ENCODE measurements around the gene NME9. TPM values are rescaled to one million over a fixed set of nuclear protein-coding genes. Genes with fewer than 3 reads are reported as not detected.

Gene NME9
- total and polyA plus RNA-seq, 7 experiments from 2014 or later = 0.52 to 2.0 (median 0.71) TPM; not detected in 1

DNA sequence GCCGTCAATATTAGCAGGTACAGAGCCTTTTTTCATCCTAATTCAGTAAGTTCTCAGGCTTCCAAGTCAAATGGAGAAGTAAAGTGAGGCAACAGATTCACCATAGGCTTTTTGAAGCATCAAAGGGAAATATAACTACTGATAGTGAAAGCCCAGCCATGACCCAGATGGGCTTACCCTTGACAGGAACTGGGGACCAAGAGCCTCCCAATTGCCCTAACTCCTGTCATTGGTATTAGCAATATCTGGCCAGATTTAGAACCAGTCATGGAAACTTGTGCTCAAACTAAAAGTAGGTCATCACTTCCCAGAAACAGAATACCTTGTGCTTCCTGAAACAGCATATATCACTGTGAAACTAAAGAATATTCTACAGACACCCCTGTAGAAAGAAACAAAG lies 33.0 kb downstream of the NME9 start:
- H3K4me3 Mint-ChIP-seq = peak overlapping the region in 1 of 10 donors; percentile 8
- Histone ChIP-seq H3K27ac (ENCODE audit: low read depth, low read length) (no peak overlapping the region), H3K27me3 (ENCODE audit: control insufficient read depth in 2 of 2, insufficient read depth in 2 of 2, low read length in 2 of 2) (no peaks in the 10 kb centered on the region), H3K9me3 (ENCODE audit: control insufficient read depth in 2 of 3, low read length in 3 of 3) (no peaks in the 10 kb centered on the region), H3K36me3 (ENCODE audit: control insufficient read depth in 2 of 3, insufficient read depth in 3 of 3, low read length in 3 of 3) (peaks cover under 1 to 18% (median 4%) of the 10 kb centered on the region in 3 experiments), H3K4me1 (ENCODE audit: control insufficient read depth in 2 of 2, insufficient read depth in 2 of 2, low read length in 2 of 2) (no peaks in the 10 kb centered on the region), H3K4me3 (ENCODE audit: low read length) (no peak overlapping the region)
- intact Hi-C loops (cut with micrococcal nuclease) = no loop called here
- peak overlapping the region in 3 of 9 donors; percentile 32 to 66 (median 38) for H3K27ac Mint-ChIP-seq
- ChIA-PET CTCF (no interaction called here), POLR2A (interaction anchor here (0.6 kb wide), 1 partner anchor 24 kb away, joined by 3 read pairs; no protein-coding TSS in a partner anchor)
- DNase-seq = no peak
- no peaks in the 10 kb centered on the region for H3K27me3 Mint-ChIP-seq
- peaks cover 0 to 14% (median 0%) of the 10 kb centered on the region in 7 donors for H3K4me1 Mint-ChIP-seq
- peaks cover 0 to 1% (median 0%) of the 10 kb centered on the region in 11 donors for H3K9me3 Mint-ChIP-seq
- no peak for ATAC-seq
- H3K36me3 Mint-ChIP-seq = peaks cover 1 to 39% (median 6%) of the 10 kb centered on the region in 5 donors

GRCh38 chr3:138289701-138290100 lies 40.0 kb downstream of the NME9 start:
- H3K27me3 Mint-ChIP-seq = no peaks in the 10 kb centered on the region
- H3K4me3 Mint-ChIP-seq = no peak overlapping the region
- H3K9me3 Mint-ChIP-seq = no peaks in the 10 kb centered on the region
- H3K27ac ChIP-seq (ENCODE audit: low read depth, low read length) = no peak overlapping the region
- intact Hi-C loops (cut with micrococcal nuclease) = loop anchor here in 1 of 2 donors (5.0 kb wide), 1 partner anchor 38 kb away; the partner anchor contains the start of gene NME9
- DNase-seq (no peak), ATAC-seq (no peak)
- no peak overlapping the region for H3K4me3 ChIP-seq (ENCODE audit: low read length)
- peaks cover 6 to 72% (median 17%) of the 10 kb centered on the region in 3 experiments for H3K36me3 ChIP-seq (ENCODE audit: control insufficient read depth in 2 of 3, insufficient read depth in 3 of 3, low read length in 3 of 3)
- no peaks in the 10 kb centered on the region for H3K4me1 ChIP-seq (ENCODE audit: control insufficient read depth in 2 of 2, insufficient read depth in 2 of 2, low read length in 2 of 2)
- H3K4me1 Mint-ChIP-seq = peaks cover 0 to 1% (median 0%) of the 10 kb centered on the region in 7 donors
- POLR2A ChIA-PET = no interaction called here
- H3K27me3 ChIP-seq (ENCODE audit: control insufficient read depth in 2 of 2, insufficient read depth in 2 of 2, low read length in 2 of 2) = no peaks in the 10 kb centered on the region
- no peaks in the 10 kb centered on the region for H3K9me3 ChIP-seq (ENCODE audit: control insufficient read depth in 2 of 3, low read length in 3 of 3)
- CTCF ChIA-PET = no interaction called here
- peaks cover 15 to 45% (median 33%) of the 10 kb centered on the region in 5 donors for H3K36me3 Mint-ChIP-seq
- peak overlapping the region in 1 of 9 donors; percentile 71 for H3K27ac Mint-ChIP-seq

DNA sequence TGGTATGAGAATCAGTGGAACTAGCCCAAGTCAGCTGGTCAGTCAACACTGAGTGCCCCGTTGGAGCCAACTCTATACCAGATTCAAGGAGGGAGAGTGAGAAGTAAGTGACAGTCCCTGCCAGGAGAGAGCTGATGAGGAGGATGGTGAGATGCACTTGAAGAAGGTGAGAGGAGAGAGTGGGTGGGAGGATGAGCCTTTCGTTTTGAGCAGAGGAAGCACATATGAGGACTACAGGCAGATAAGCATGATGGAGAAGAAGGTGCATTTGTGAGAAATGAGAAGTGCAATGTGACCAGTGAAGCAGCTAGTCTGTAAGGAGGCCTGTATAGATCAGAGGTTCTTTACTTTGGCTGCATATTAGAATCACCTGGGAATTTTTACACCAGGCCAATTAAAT lies 40.4 kb downstream of the NME9 start:
- intact Hi-C loops (cut with micrococcal nuclease) = loop anchor here in 1 of 2 donors (5.0 kb wide), 1 partner anchor 38 kb away; the partner anchor contains the start of gene NME9

DNA sequence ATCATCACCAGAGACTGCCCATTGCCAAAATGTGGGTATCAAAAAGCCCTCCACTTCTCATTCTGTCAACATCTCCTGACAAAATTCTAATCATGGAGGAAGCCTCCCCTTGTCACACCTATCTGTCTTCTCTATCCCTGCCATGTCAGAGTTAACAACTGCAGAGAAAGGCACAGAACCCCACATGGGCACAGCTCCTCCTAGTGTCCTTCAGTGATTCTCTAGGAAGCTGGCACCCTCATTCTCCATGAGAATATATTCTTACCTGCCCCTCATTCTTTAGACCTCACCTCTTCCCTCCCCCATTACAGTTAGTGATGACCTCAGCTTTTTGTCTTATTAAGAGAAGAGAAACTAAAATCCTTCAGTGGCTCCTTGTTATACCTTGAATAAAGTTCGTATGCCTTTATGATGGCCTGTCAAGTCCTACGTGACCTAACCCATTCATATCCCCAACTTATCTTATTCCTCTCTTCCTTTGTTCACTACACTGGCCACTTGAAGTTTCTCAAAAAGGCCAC lies 44.6 kb downstream of the NME9 start:
- DNase-seq = no peak
- CTCF ChIA-PET = no interaction called here
- no peak overlapping the region for H3K27ac ChIP-seq (ENCODE audit: low read depth, low read length)
- no peaks in the 10 kb centered on the region for H3K9me3 ChIP-seq (ENCODE audit: control insufficient read depth in 2 of 3, low read length in 3 of 3)
- Mint-ChIP-seq H3K4me3 (no peak overlapping the region), H3K9me3 (no peaks in the 10 kb centered on the region), H3K27ac (no peak overlapping the region), H3K27me3 (no peaks in the 10 kb centered on the region), H3K4me1 (peaks cover 0 to 5% (median 0%) of the 10 kb centered on the region in 7 donors), H3K36me3 (peaks cover 7 to 28% (median 24%) of the 10 kb centered on the region in 5 donors)
- no peak for ATAC-seq
- H3K4me3 ChIP-seq (ENCODE audit: low read length) = no peak overlapping the region
- POLR2A ChIA-PET = no interaction called here
- H3K27me3 ChIP-seq (ENCODE audit: control insufficient read depth in 2 of 2, insufficient read depth in 2 of 2, low read length in 2 of 2) = no peaks in the 10 kb centered on the region
- H3K36me3 ChIP-seq (ENCODE audit: control insufficient read depth in 2 of 3, insufficient read depth in 3 of 3, low read length in 3 of 3) = peaks cover 6 to 60% (median 7%) of the 10 kb centered on the region in 3 experiments
- no peaks in the 10 kb centered on the region for H3K4me1 ChIP-seq (ENCODE audit: control insufficient read depth in 2 of 2, insufficient read depth in 2 of 2, low read length in 2 of 2)
- intact Hi-C loops (cut with micrococcal nuclease) = loop anchor here in 1 of 2 donors (5.0 kb wide), 1 partner anchor 42 kb away; the partner anchor contains the start of gene NME9

More for the DNA sequence above, 40.4 kb downstream of the NME9 start:
- ATAC-seq (no peak), DNase-seq (no peak)
- no peaks in the 10 kb centered on the region for H3K27me3 Mint-ChIP-seq
- peak overlapping the region in 2 of 9 donors; percentile 16 to 30 for H3K27ac Mint-ChIP-seq
- H3K4me1 Mint-ChIP-seq = peaks cover 0 to 1% (median 0%) of the 10 kb centered on the region in 7 donors
- POLR2A ChIA-PET = interaction anchor here (0.5 kb wide), 1 partner anchor 68 kb away, joined by 3 read pairs; no protein-coding TSS in a partner anchor
- H3K4me1 ChIP-seq (ENCODE audit: control insufficient read depth in 2 of 2, insufficient read depth in 2 of 2, low read length in 2 of 2) = no peaks in the 10 kb centered on the region
- H3K9me3 ChIP-seq (ENCODE audit: control insufficient read depth in 2 of 3, low read length in 3 of 3) = no peaks in the 10 kb centered on the region
- H3K27me3 ChIP-seq (ENCODE audit: control insufficient read depth in 2 of 2, insufficient read depth in 2 of 2, low read length in 2 of 2) = no peaks in the 10 kb centered on the region
- H3K4me3 Mint-ChIP-seq = no peak overlapping the region
- peaks cover 6 to 77% (median 19%) of the 10 kb centered on the region in 3 experiments for H3K36me3 ChIP-seq (ENCODE audit: control insufficient read depth in 2 of 3, insufficient read depth in 3 of 3, low read length in 3 of 3)
- CTCF ChIA-PET = no interaction called here
- H3K4me3 ChIP-seq (ENCODE audit: low read length) = no peak overlapping the region
- H3K36me3 Mint-ChIP-seq = peaks cover 15 to 45% (median 36%) of the 10 kb centered on the region in 5 donors
- no peaks in the 10 kb centered on the region for H3K9me3 Mint-ChIP-seq
- H3K27ac ChIP-seq (ENCODE audit: low read depth, low read length) = no peak overlapping the region

GRCh38 chr3:138284079-138284478 lies 45.6 kb downstream of the NME9 start:
- Mint-ChIP-seq H3K27ac (no peak overlapping the region), H3K4me3 (no peak overlapping the region), H3K9me3 (no peaks in the 10 kb centered on the region), H3K27me3 (no peaks in the 10 kb centered on the region), H3K4me1 (peaks cover 0 to 6% (median 0%) of the 10 kb centered on the region in 7 donors), H3K36me3 (peaks cover 2 to 26% (median 14%) of the 10 kb centered on the region in 5 donors)
- ChIA-PET CTCF (interaction anchor here (0.7 kb wide), 1 partner anchor 9 kb away, joined by 3 read pairs; no protein-coding TSS in a partner anchor), POLR2A (no interaction called here)
- H3K4me1 ChIP-seq (ENCODE audit: control insufficient read depth in 2 of 2, insufficient read depth in 2 of 2, low read length in 2 of 2) = no peaks in the 10 kb centered on the region
- DNase-seq (no peak), ATAC-seq (no peak)
- H3K9me3 ChIP-seq (ENCODE audit: control insufficient read depth in 2 of 3, low read length in 3 of 3) = no peaks in the 10 kb centered on the region
- no peaks in the 10 kb centered on the region for H3K27me3 ChIP-seq (ENCODE audit: control insufficient read depth in 2 of 2, insufficient read depth in 2 of 2, low read length in 2 of 2)
- H3K4me3 ChIP-seq (ENCODE audit: low read length) = no peak overlapping the region
- no peak overlapping the region for H3K27ac ChIP-seq (ENCODE audit: low read depth, low read length)
- intact Hi-C loops (cut with micrococcal nuclease) = no loop called here
- peaks cover 4 to 51% (median 6%) of the 10 kb centered on the region in 3 experiments for H3K36me3 ChIP-seq (ENCODE audit: control insufficient read depth in 2 of 3, insufficient read depth in 3 of 3, low read length in 3 of 3)

DNA sequence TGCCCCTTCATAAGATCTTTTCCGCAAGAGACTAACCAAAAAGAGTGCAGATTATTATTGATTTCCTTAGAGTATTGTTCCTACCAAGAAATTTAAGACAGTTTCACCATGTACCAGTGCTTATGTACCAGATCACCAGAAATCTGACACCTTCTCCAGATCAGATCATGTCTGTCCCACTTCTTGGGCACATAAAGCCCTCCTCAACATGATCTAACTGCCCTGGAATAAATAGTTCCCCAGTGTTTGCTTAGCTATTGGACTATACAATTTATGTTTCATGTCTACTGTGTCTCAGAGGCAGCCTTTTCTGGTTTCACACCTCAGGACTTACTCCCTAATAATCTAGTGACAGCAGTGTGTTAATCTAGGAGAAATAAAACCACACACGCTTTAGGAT lies 46.8 kb downstream of the NME9 start:
- Histone ChIP-seq H3K4me1 (ENCODE audit: control insufficient read depth in 2 of 2, insufficient read depth in 2 of 2, low read length in 2 of 2) (no peaks in the 10 kb centered on the region), H3K27me3 (ENCODE audit: control insufficient read depth in 2 of 2, insufficient read depth in 2 of 2, low read length in 2 of 2) (no peaks in the 10 kb centered on the region), H3K4me3 (ENCODE audit: low read length) (no peak overlapping the region), H3K27ac (ENCODE audit: low read depth, low read length) (no peak overlapping the region), H3K9me3 (ENCODE audit: control insufficient read depth in 2 of 3, low read length in 3 of 3) (no peaks in the 10 kb centered on the region), H3K36me3 (ENCODE audit: control insufficient read depth in 2 of 3, insufficient read depth in 3 of 3, low read length in 3 of 3) (peaks cover under 1 to 40% (median 4%) of the 10 kb centered on the region in 3 experiments)
- Mint-ChIP-seq H3K27ac (peak overlapping the region in 3 of 9 donors; percentile 0 to 75 (median 41)), H3K4me1 (peaks cover 0 to 7% (median 0%) of the 10 kb centered on the region in 7 donors), H3K9me3 (no peaks in the 10 kb centered on the region), H3K36me3 (peaks cover 0 to 17% (median 13%) of the 10 kb centered on the region in 5 donors), H3K27me3 (no peaks in the 10 kb centered on the region), H3K4me3 (no peak overlapping the region)
- ATAC-seq = no peak
- POLR2A ChIA-PET = no interaction called here
- CTCF ChIA-PET = no interaction called here
- intact Hi-C loops (cut with micrococcal nuclease) = no loop called here
- DNase-seq = no peak

Data from naive thymus-derived CD4-positive, alpha-beta T cell (primary cell).